ENCODE measurements around the gene ARV1. TPM values are rescaled to one million over a fixed set of nuclear protein-coding genes. Genes with fewer than 3 reads are reported as not detected.

Gene ARV1
- polyA plus RNA-seq, 2 of the 4 experiments (the other 2 are of a cell fraction) = 31.2 to 50.0 TPM

- ATAC-seq = no peak
- Histone ChIP-seq H3K9me3 (no peaks in the 10 kb centered on the region), H3K4me2 (no peak overlapping the region), H3K4me1 (no peaks in the 10 kb centered on the region), H3K4me3 (no peak overlapping the region), H3K27ac (no peak overlapping the region)
- ChIA-PET CTCF (no interaction called here), POLR2A (no interaction called here)
- no peak for FAIRE-seq
- DNase-seq (ENCODE audit: low read depth in 1 of 2, low spot score in 1 of 2) = no peak
- TF ChIP-seq HOXB13 (CRISPR knock-in tag; IDR thresholded peaks at IDR 0.05; ENCODE audit: low read depth) = no peak
- TF ChIP-seq FOSL2 (IDR thresholded peaks at IDR 0.05) = no peak
- TF ChIP-seq FOSL2 (CRISPR knock-in tag; IDR thresholded peaks at IDR 0.05) = no peak
- no peak for TF ChIP-seq MAZ (IDR thresholded peaks at IDR 0.05; ENCODE audit: borderline replicate concordance, low read depth, low read length)
- TF ChIP-seq ZNF302 (CRISPR knock-in tag; IDR thresholded peaks at IDR 0.05) = no peak
- no peak for TF ChIP-seq ZC3H11A (IDR thresholded peaks at IDR 0.05)
- TF ChIP-seq ZSCAN20 (CRISPR knock-in tag; IDR thresholded peaks at IDR 0.05) = no peak
- no peak for TF ChIP-seq FOSB (CRISPR knock-in tag; IDR thresholded peaks at IDR 0.05)
- TF ChIP-seq SMC3 (IDR thresholded peaks at IDR 0.05) = no peak
- TF ChIP-seq ELK1 (IDR thresholded peaks at IDR 0.05; ENCODE audit: low read depth, low read length) = no peak
- TF ChIP-seq CBX2 (IDR thresholded peaks at IDR 0.05; ENCODE audit: borderline replicate concordance, low read depth) = no peak
- TF ChIP-seq REST (IDR thresholded peaks at IDR 0.05) = no peak
- no peak for TF ChIP-seq RNF2 (IDR thresholded peaks at IDR 0.05; ENCODE audit: borderline replicate concordance, low read depth)
- TF ChIP-seq HEYL (CRISPR knock-in tag; IDR thresholded peaks at IDR 0.05) = no peak
- no peak for TF ChIP-seq POLR2AphosphoS2 (conservative IDR thresholded peaks at IDR 0.05; ENCODE audit: low read length)
- TF ChIP-seq RCOR1 (IDR thresholded peaks at IDR 0.05; ENCODE audit: low read depth, low read length) = no peak
- no peak for TF ChIP-seq HOXA7 (CRISPR knock-in tag; IDR thresholded peaks at IDR 0.05)
- TF ChIP-seq JUN (IDR thresholded peaks at IDR 0.05) = no peak
- no peak for TF ChIP-seq EHF (CRISPR knock-in tag; IDR thresholded peaks at IDR 0.05)
- 95% methylated on average over 9 of the region's 9 CpGs for WGBS (ENCODE audit: missing lambda C conversion rate)
These were observed 44.3 kb downstream of the ARV1 start for GRCh38 chr1:231023150-231023549.

GRCh38 chr1:231026576-231026975 is 47.7 kb downstream of the ARV1 start:
- no peaks in the 10 kb centered on the region for H3K9me3 ChIP-seq
- DNase-seq (ENCODE audit: low read depth in 1 of 2, low spot score in 1 of 2) = no peak
- no peak for ATAC-seq
- FAIRE-seq = no peak
- no peak for TF ChIP-seq MAX (IDR thresholded peaks at IDR 0.05)
- no peak for TF ChIP-seq ZC3H11A (IDR thresholded peaks at IDR 0.05)
- H3K27ac ChIP-seq = no peak overlapping the region
- CTCF ChIA-PET = interaction anchor here (0.6 kb wide), 1 partner anchor 354 kb away, joined by 3 read pairs; no protein-coding TSS in a partner anchor
- no peaks in the 10 kb centered on the region for H3K4me1 ChIP-seq
- 89% methylated on average over 6 of the region's 6 CpGs for WGBS (ENCODE audit: missing lambda C conversion rate)
- POLR2A ChIA-PET = no interaction called here
- no peak overlapping the region for H3K4me2 ChIP-seq
- no peak overlapping the region for H3K4me3 ChIP-seq

Data from A549 (cell line).